ENCODE data around the gene C9orf43. TPM values are rescaled to one million over a fixed set of nuclear protein-coding genes. Genes with fewer than 3 reads are reported as not detected.

Gene C9orf43
- total and polyA plus RNA-seq, 10 of the 15 experiments (the other 5 are each of a cell fraction or from before 2014, with no cell fraction given), result 0.08 to 0.79 (median 0.55) TPM

- TF ChIP-seq PRDM15 (CRISPR knock-in tag; IDR thresholded peaks at IDR 0.05) (no peak), ZNF384 (IDR thresholded peaks at IDR 0.05; ENCODE audit: borderline replicate concordance, low read depth, low read length) (no peak), RBBP5 (conservative IDR thresholded peaks at IDR 0.05) (no peak), SIX5 (IDR thresholded peaks at IDR 0.05; ENCODE audit: low read depth, low read length, severe bottlenecking) (no peak), NR2C1 (IDR thresholded peaks at IDR 0.05) (no peak), STAT3 (IDR thresholded peaks at IDR 0.05; ENCODE audit: low read depth, low read length) (no peak), FOS (IDR thresholded peaks at IDR 0.05; ENCODE audit: borderline replicate concordance, extremely low read depth, insufficient read length) (no peak)
Observed at GRCh38 chr9:113395000-113395861, 15.3 kb upstream of the C9orf43 start (continued).

- ATAC-seq (no peak), FAIRE-seq (no peak), DNase-seq (ENCODE audit: low read depth, low spot score) (no peak)
- Histone ChIP-seq H3K79me2 (ENCODE audit: control insufficient read depth, insufficient read depth, low read length) (no peaks in the 10 kb centered on the region; the same call in 1 of the 2 replicates), H3K36me3 (ENCODE audit: control insufficient read depth in 2 of 2, insufficient read depth in 2 of 2, low read length in 1 of 2) (no peaks in the 10 kb centered on the region), H3K9me3 (replicated peaks; ENCODE audit: control insufficient read depth, insufficient read depth, low read length) (no peaks in the 10 kb centered on the region), H4K20me1 (ENCODE audit: control insufficient read depth, insufficient read depth) (no peaks in the 10 kb centered on the region), H3K9ac (ENCODE audit: control insufficient read depth, insufficient read depth, low read length) (no peak overlapping the region), H3K27ac (ENCODE audit: control insufficient read depth, insufficient read depth) (no peak overlapping the region), H3K4me2 (ENCODE audit: control insufficient read depth, insufficient read depth) (no peak overlapping the region), H3K4me1 (ENCODE audit: control insufficient read depth, insufficient read depth, low read length) (no peaks in the 10 kb centered on the region), H3K27me3 (replicated peaks in 1 of 2; ENCODE audit: control insufficient read depth in 2 of 2, insufficient read depth in 2 of 2, low read length in 1 of 2) (no peaks in the 10 kb centered on the region), H3K4me3 (no peak overlapping the region), H2AFZ (ENCODE audit: control insufficient read depth, low read depth, low read length) (no peak overlapping the region)
- no TSS peak for BruUV-seq (replicated peaks)
- TF ChIP-seq YBX1 (IDR thresholded peaks at IDR 0.05), result no peak
- TF ChIP-seq, protein P1, sequence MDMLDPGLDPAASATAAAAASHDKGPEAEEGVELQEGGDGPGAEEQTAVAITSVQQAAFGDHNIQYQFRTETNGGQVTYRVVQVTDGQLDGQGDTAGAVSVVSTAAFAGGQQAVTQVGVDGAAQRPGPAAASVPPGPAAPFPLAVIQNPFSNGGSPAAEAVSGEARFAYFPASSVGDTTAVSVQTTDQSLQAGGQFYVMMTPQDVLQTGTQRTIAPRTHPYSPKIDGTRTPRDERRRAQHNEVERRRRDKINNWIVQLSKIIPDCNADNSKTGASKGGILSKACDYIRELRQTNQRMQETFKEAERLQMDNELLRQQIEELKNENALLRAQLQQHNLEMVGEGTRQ (IDR thresholded peaks at IDR 0.05; ENCODE audit: borderline replicate concordance, low read depth, low read length), result no peak
- ChIA-PET POLR2A (no interaction called here), CTCF (interaction anchor here (0.9 to 9.2 kb wide), 3 partner anchors 13 to 258 kb away, joined by 3 to 96 read pairs (median 4); partner anchors contain the start of genes C9orf43, CDC26, POLE3 and PRPF4), SMC1A (ENCODE audit: uncharacterized antibody, unreplicated experiment) (interaction anchor here (1.0 to 3.8 kb wide), 2 partner anchors 12 to 123 kb away, joined by 3 to 12 read pairs; partner anchors contain the start of gene CDC26), RAD21 (ENCODE audit: unreplicated experiment) (no interaction called here)
- in situ Hi-C loops (cut with MboI), result no loop called here
- WGBS (ENCODE audit: insufficient coverage, insufficient replicate concordance, low lambda C conversion rate, missing lambda C conversion rate), result 88% methylated on average over 3 of the region's 3 CpGs
- intact Hi-C loops (cut with micrococcal nuclease; ENCODE audit: unreplicated experiment), result no loop called here
Observed at GRCh38 chr9:113397203-113397631, 13.3 kb upstream of the C9orf43 start.
